ENCODE data around the gene RNU1-3. TPM values are rescaled to one million over a fixed set of nuclear protein-coding genes. Genes with fewer than 3 reads are reported as not detected.
"Not testable (repeated sequence)": the region's sequence is repeated elsewhere in the genome, so short reads cannot be mapped to it uniquely, and the experiment has no call there.

Gene RNU1-3
- total RNA-seq: under 0.01 TPM in 2 replicates
- polyA plus RNA-seq: 3.8 TPM in 1 of 2 replicates, not detected in the other

DNA sequence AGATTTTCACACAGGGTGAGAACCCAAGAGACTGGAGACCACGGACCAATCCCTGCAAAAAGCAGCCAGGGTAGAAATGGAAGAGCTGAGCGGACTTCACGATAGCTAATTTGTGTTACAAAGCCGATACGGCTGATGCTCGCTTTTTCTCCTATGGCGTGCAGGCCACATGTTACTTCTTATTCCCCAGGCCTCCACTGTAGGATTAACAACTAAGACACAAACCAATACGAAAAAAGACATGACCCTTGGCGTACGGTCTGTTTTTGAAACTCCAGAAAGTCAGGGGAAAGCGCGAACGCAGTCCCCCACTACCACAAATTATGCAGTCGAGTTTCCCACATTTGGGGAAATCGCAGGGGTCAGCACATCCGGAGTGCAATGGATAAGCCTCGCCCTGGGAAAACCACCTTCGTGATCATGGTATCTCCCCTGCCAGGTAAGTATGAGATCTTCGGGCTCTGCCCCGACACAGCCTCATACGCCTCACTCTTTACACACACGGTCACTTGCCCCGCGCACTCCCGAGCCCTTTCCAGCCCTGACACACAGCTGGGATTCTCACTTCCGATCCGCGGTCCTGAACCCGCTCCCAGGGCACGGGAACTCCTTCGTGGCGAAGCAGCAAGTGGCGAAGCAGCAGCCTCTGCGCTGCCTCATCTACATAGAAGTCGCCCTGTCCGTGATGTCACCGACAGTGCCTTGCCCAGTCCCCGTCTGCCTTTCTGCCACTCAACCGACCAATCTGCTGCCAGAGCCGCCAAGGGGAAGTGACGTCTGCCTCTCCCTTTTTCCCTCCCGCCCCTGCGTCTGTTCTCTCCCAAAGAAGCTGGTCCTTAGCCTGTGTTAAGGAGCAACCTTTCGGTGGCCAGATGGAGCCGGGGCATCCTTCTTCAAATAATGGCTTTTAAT is at the start of gene RNU1-3:
RNU1-3 (minus strand) TSS at position 447 of the 912 bp plus-strand sequence.
- H3K36me3 ChIP-seq; H3K4me3 ChIP-seq; H3K9me3 ChIP-seq (ENCODE audit: low read depth); H3K27me3 ChIP-seq; H3K27ac ChIP-seq; DNase-seq (ENCODE audit: low read depth in 1 of 2, low spot score in 1 of 2); H3K4me1 ChIP-seq (ENCODE audit: low read depth): not testable (repeated sequence)

DNA sequence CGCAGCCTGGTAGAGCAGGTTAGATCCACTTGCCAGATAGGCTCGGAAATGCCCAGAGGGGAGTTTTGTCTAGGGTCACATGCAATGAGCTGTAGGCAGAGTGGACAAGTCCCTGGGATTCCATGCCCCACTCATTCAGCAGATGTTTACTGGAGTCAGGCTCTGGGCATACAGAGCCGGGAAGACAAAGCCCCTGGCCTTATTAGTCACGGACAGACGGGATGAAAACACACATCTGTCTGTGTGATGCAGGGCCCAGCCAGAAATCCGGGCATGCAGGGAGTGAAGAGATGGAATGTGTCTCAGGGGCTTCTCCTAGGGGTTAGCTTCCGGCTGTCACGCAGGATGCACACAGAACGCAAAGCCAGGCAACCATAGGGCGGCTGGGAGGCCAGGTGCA is 46.7 kb upstream of the RNU1-3 start:
- H3K27me3 ChIP-seq; DNase-seq (ENCODE audit: low read depth in 1 of 2, low spot score in 1 of 2); H3K4me1 ChIP-seq (ENCODE audit: low read depth); H3K36me3 ChIP-seq; H3K4me3 ChIP-seq; H3K27ac ChIP-seq; H3K9me3 ChIP-seq (ENCODE audit: low read depth): not testable (repeated sequence)

DNA sequence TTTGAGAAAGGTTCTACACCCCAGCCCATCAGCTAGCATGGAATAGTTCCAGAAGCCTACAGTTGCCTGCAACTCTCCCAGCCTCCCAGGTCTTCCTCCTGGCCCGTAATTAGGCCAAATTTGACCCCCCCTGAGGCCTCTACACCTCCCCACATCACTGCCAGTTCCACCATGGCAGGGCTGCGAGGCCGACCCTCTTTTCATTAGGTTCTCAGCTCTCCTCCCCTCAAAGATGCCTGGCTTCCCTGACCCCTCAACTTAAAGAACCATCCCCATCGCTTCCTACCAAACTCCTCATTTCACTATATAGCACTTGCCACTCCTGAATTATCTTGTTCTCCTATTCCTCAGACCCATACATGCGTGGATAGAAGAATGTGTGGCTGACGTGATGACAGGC is 46.2 kb upstream of the RNU1-3 start:
- H3K9me3 ChIP-seq (ENCODE audit: low read depth); H3K27me3 ChIP-seq; H3K27ac ChIP-seq; H3K4me1 ChIP-seq (ENCODE audit: low read depth); DNase-seq (ENCODE audit: low read depth in 1 of 2, low spot score in 1 of 2); H3K36me3 ChIP-seq; H3K4me3 ChIP-seq: not testable (repeated sequence)

DNA sequence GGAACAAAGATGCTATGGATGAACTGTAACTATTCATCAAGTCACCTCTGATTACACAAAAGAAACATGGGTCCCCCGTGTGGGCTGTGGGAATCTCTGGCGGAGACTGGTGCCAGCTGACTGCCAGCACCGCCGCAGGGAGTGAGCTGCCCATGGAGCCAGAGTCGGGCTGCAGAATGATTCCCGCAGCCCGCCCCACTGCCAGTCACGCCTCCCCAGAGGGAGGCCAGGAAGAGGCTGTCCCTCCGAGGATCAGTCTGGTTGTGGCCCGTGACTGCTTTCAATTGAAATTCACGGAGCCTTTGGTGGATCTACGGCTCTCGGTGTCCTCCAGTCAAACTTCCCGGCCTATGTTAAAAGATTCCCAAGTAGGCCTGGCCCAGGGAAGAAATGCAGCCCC is 45.8 kb upstream of the RNU1-3 start:
- not testable (repeated sequence) for H3K4me1 ChIP-seq (ENCODE audit: low read depth); H3K27ac ChIP-seq; H3K9me3 ChIP-seq (ENCODE audit: low read depth); DNase-seq (ENCODE audit: low read depth in 1 of 2, low spot score in 1 of 2); H3K4me3 ChIP-seq; H3K27me3 ChIP-seq; H3K36me3 ChIP-seq

DNA sequence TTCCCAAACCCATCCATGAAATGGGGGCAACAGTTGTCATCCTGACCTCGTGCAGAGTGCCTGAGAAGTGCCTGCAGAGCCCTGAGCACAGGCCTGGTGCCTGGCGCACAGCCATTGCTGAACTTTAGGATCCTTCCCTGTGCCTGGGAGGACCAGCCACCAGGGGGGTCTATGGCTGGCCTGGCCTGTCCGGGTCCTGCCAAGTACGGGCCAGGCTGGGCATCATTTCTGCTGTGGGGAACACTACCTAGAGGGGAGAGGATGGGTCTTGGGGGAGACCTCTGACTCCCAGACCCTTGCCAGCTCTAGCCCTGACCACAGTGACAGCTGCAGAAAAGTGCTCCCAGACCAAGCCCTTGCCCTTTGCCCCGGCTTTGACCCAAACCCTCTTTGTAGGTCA is 45.4 kb upstream of the RNU1-3 start:
- DNase-seq (ENCODE audit: low read depth in 1 of 2, low spot score in 1 of 2); H3K4me3 ChIP-seq; H3K27ac ChIP-seq; H3K9me3 ChIP-seq (ENCODE audit: low read depth); H3K27me3 ChIP-seq; H3K4me1 ChIP-seq (ENCODE audit: low read depth); H3K36me3 ChIP-seq: not testable (repeated sequence)

DNA sequence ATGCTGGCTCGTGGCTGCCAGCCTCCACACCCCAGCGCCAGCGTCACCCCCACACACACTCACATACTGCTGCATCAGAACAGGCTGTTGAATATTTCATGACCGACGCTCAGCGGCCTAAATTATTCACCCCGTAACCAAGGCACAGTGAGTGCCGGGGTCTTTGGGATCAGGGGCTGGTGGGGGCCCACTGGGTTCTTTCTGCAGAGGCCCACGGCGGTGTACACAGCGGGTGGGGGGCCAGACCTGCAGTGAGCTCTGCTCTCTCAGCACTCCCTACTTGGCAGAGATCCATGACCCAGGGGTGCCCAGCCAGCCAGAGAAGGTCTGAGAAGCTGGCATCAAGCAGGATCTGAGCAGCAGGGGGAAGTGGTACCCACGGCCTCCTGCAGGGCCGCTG is 43.9 kb upstream of the RNU1-3 start:
- DNase-seq (ENCODE audit: low read depth in 1 of 2, low spot score in 1 of 2); H3K27me3 ChIP-seq; H3K36me3 ChIP-seq; H3K4me1 ChIP-seq (ENCODE audit: low read depth); H3K9me3 ChIP-seq (ENCODE audit: low read depth); H3K27ac ChIP-seq; H3K4me3 ChIP-seq: not testable (repeated sequence)

DNA sequence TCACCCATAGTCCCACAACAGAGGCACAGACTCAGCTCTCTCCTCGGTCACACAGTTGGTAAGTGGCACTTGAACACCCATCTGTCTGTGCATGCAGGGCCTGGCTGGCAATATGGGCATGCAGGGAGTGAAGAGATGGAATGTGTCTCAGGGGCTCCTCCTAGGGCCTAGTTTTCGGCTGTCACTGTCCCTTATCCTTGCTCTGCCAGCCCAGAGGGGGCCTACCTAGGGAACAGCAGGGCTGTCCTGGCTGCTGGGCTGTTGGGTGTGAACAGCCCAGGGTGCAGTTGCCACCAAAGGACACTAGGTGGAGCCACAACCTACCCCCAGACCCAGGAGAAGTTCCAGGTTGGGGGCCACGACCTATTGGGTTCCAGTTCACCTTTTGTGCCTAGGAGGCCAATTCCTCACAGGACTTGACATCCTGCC is 42.9 kb upstream of the RNU1-3 start:
- H3K4me3 ChIP-seq; H3K27me3 ChIP-seq; H3K9me3 ChIP-seq (ENCODE audit: low read depth); H3K27ac ChIP-seq; H3K36me3 ChIP-seq; H3K4me1 ChIP-seq (ENCODE audit: low read depth): not testable (repeated sequence)
- TF ChIP-seq, protein P1, sequence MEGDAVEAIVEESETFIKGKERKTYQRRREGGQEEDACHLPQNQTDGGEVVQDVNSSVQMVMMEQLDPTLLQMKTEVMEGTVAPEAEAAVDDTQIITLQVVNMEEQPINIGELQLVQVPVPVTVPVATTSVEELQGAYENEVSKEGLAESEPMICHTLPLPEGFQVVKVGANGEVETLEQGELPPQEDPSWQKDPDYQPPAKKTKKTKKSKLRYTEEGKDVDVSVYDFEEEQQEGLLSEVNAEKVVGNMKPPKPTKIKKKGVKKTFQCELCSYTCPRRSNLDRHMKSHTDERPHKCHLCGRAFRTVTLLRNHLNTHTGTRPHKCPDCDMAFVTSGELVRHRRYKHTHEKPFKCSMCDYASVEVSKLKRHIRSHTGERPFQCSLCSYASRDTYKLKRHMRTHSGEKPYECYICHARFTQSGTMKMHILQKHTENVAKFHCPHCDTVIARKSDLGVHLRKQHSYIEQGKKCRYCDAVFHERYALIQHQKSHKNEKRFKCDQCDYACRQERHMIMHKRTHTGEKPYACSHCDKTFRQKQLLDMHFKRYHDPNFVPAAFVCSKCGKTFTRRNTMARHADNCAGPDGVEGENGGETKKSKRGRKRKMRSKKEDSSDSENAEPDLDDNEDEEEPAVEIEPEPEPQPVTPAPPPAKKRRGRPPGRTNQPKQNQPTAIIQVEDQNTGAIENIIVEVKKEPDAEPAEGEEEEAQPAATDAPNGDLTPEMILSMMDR (IDR thresholded peaks at IDR 0.05; ENCODE audit: low read depth, low read length): peak; percentile 61
- DNase-seq (ENCODE audit: low read depth in 1 of 2, low spot score in 1 of 2): peak in 1 of 2 donors; percentile 58

DNA sequence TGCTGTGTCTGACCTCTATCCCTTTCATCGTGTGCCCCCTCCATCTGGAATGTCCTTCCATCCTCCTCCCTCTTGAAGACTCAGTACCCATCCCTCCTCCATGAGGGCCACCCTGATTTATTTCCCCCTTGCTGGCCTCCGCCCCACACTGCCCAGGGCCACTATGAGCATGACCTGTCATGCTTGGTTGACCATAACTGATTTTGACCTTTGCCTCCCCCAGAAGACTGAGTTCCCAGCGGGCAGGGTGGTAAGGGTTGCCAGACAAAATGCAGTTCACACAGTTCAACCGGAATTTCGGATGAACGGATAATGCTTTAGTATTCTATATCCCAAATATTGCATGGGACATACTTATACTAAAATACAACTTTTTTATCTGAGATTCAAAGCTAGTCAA is 42.0 kb upstream of the RNU1-3 start:
- H3K27ac ChIP-seq; H3K9me3 ChIP-seq (ENCODE audit: low read depth); H3K36me3 ChIP-seq; DNase-seq (ENCODE audit: low read depth in 1 of 2, low spot score in 1 of 2); H3K27me3 ChIP-seq; H3K4me1 ChIP-seq (ENCODE audit: low read depth); H3K4me3 ChIP-seq: not testable (repeated sequence)

DNA sequence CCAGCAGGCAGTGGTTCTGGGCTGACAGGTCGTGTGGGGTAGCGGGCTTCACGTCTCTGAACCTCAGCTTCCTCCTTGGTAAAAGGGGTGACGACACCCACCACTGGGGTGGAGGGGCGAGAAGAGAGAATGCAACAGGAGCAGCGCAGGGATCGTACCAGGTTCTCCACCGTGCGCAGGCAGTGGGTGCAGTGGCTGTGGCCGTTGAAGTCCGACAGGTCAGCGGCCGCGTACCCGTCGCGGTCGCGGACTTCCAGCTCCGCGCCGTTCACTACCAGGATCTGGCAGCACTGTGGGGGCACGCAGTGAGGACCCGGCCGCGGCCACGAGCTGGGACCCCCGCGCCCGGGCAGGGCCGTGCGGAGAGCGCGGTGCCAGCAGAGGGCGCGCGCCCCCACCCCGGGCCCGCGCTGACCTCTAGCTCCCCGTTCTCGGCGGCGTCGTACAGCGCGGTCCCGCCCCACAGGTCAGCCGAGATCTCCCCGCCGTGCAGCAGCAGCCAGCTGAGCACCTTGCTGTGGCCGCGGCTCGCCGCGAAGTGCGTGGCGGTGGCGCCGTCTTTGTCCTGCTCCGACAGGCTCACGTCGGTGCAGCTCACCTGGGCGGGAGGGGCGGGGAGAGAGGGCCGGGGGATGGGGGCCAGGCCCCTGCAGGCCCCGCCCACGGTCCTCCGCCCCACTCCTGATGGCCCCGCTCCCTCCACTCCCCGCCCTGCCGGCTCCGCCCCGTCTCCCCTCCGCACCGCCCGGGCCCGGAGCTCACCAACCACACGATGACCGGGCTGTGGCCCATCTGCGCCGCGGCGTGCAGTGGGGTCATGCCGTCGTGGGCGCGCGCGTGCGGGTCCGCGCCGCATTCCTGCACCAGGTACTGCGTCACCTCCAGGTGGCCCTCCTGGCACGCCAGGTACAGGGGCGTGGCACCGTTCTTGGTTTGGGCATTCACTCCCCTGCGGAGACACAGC is 40.7 kb upstream of the RNU1-3 start:
- DNase-seq (ENCODE audit: low read depth in 1 of 2, low spot score in 1 of 2): peak in 1 of 2 donors; percentile 5
- peak overlapping the region; percentile 26 for H3K4me3 ChIP-seq
- not testable (repeated sequence) for H3K4me1 ChIP-seq (ENCODE audit: low read depth); H3K36me3 ChIP-seq; H3K27me3 ChIP-seq; H3K27ac ChIP-seq; H3K9me3 ChIP-seq (ENCODE audit: low read depth)

DNA sequence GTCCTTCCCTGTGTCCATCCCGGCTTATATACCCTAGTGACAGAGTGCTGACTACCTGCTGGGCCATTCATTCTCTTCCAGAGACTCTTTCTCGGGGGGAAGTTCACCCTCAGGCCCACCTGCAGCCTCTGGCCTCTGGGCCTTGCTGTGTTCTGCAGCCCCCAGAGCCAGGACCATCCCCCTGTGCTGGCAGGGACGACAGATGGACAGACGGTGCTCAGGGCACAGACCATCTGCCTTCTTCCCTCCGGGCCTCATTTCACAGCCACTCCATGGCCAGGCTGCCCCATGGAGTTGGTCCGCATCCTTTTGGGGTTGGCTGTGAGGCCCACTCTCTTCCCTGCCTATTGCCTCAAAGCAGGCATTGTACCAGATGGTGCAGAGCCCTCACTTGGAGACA is 39.6 kb upstream of the RNU1-3 start:
- H3K36me3 ChIP-seq; DNase-seq (ENCODE audit: low read depth in 1 of 2, low spot score in 1 of 2); H3K27me3 ChIP-seq; H3K4me3 ChIP-seq; H3K9me3 ChIP-seq (ENCODE audit: low read depth); H3K4me1 ChIP-seq (ENCODE audit: low read depth); H3K27ac ChIP-seq: not testable (repeated sequence)

DNA sequence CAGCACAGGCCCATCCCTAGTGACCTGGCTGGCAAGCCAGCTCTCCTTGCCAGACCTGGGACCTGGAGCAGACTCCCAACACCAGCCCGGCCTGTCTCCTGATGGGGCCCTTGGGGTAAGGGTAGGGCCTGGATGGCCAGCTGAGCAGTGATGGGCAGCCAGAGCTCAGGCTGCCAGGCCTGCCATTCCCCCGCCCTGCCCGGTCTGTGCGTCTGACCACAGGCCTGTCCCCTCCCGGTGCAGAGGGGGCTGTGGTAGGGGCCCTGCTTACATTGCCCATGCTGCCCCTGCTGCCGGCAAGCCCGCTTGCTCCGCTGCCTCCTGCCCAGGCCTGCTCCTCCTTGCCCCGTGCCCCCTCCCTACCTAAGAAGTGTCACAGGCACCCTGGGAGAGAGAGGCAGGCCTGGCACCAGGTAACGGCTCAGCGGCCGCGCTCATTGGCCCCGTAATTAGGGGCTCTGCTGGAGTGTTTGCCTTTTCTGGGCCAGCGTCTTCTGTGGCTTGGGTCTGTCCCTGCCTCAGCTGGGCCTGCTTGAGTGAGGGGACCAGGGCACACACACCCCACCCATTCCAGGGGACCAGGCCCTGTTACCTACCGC is 37.9 kb upstream of the RNU1-3 start:
- H3K27ac ChIP-seq; H3K4me3 ChIP-seq; DNase-seq (ENCODE audit: low read depth in 1 of 2, low spot score in 1 of 2); H3K36me3 ChIP-seq; H3K27me3 ChIP-seq; H3K4me1 ChIP-seq (ENCODE audit: low read depth); H3K9me3 ChIP-seq (ENCODE audit: low read depth): not testable (repeated sequence)

DNA sequence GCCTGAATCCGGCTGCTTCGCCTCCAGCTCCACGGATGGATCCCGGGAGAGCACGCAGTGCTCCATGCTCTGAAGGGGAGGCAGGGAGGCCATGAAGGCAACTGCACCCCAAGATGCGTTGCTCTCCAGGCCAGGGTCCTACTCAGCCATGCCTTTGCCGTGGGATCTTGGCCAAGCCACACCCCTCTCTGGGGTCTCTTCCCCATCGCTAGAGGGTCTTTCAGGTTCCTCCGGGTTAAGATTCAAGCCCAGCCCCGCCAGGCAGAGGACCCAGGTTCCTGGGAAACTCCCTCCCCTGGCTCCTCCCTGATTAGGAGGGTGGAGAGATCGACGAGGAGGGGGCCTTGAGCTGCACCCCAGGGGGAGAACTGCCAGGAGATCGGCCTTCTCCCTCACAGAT is 37.3 kb upstream of the RNU1-3 start:
- DNase-seq (ENCODE audit: low read depth in 1 of 2, low spot score in 1 of 2); H3K36me3 ChIP-seq; H3K9me3 ChIP-seq (ENCODE audit: low read depth); H3K27me3 ChIP-seq; H3K27ac ChIP-seq; H3K4me1 ChIP-seq (ENCODE audit: low read depth); H3K4me3 ChIP-seq: not testable (repeated sequence)

All from cardiac muscle cell (in vitro differentiated cells and primary cell).